ENCODE measurements around the gene LSP1. TPM values are rescaled to one million over a fixed set of nuclear protein-coding genes. Genes with fewer than 3 reads are reported as not detected.
A peak's percentile ranks its signal among the peaks of the same experiment; 100 is the strongest.
"Not testable (repeated sequence)": the region's sequence is repeated elsewhere in the genome, so short reads cannot be mapped to it uniquely, and the experiment has no call there.

LSP1 gene
- total RNA-seq, 4 donors from 2014 or later, result 73.7 to 105 (median 86.6) TPM

GRCh38 chr11:1938343-1939005 is 85.6 kb downstream of the LSP1 start:
- no peak overlapping the region for H3K4me3 ChIP-seq (ENCODE audit: low read depth, poor library complexity, severe bottlenecking)
- WGBS, 2 donors, result 78 to 88% methylated on average over 20 to 22 of the region's 27 CpGs
- no peak for TF ChIP-seq CTCF (IDR thresholded peaks at IDR 0.05)
- no peak for TF ChIP-seq POLR2A (IDR thresholded peaks at IDR 0.05)
- peak in 1 of 2 donors; percentile 81 for DNase-seq (ENCODE audit: low spot score in 2 of 2)
- intact Hi-C loops (cut with DNase I; ENCODE audit: low total_unique reads), result loop anchor here (1.0 kb wide), 2 partner anchors 24 to 44 kb away; no protein-coding TSS in a partner anchor

GRCh38 chr11:1939006-1939625 is 86.2 kb downstream of the LSP1 start:
- H3K4me3 ChIP-seq (ENCODE audit: low read depth, poor library complexity, severe bottlenecking), result no peak overlapping the region
- TF ChIP-seq CTCF (IDR thresholded peaks at IDR 0.05), result no peak
- peak in 1 of 2 donors; percentile 68 for DNase-seq (ENCODE audit: low spot score in 2 of 2)
- 15 to 18% methylated on average over 21 to 23 of the region's 23 CpGs for WGBS, 2 donors
- intact Hi-C loops (cut with DNase I; ENCODE audit: low total_unique reads), result loop anchor here (1.0 kb wide), 2 partner anchors 25 to 45 kb away; no protein-coding TSS in a partner anchor

GRCh38 chr11:1939788-1940187 is 86.9 kb downstream of the LSP1 start:
- peak in 1 of 2 donors; percentile 37 for DNase-seq (ENCODE audit: low spot score in 2 of 2)
- 89 to 100% methylated on average over 1 of the region's 1 CpG for WGBS, 2 donors
- not testable (repeated sequence) for H3K4me3 ChIP-seq (ENCODE audit: low read depth, poor library complexity, severe bottlenecking)
- intact Hi-C loops (cut with DNase I; ENCODE audit: low total_unique reads), result loop anchor here (1.0 kb wide), 2 partner anchors 25 to 45 kb away; no protein-coding TSS in a partner anchor

Small RNA genes within 50 kb of the gene (microRNA-seq; reads per million reads assigned to microRNA genes)
- 0 reads per million in 2 donors for gene MIR4298 (ENCODE audit: borderline number of aligned reads in 1 of 2, borderline replicate concordance in 2 of 2)
- gene MIR7847 (ENCODE audit: borderline number of aligned reads in 1 of 2, borderline replicate concordance in 2 of 2), result 0 reads per million in 2 donors

Other genes with a start within 250 kb of the LSP1 start
- 10 to 100 TPM in 1 of 4 donors, not detected in 3; 16.2 TPM for gene KRTAP5-3, start 244.6 kb upstream of the LSP1 start, total RNA-seq
- 1 to 10 TPM in 1 of 4 donors, not detected in 3; 7.9 TPM for gene KRTAP5-4, start 230.9 kb upstream of the LSP1 start, total RNA-seq
- gene KRTAP5-5, start 223.3 kb upstream of the LSP1 start, total RNA-seq, result 1 to 10 TPM in 1 of 4 donors, not detected in 3; 2.5 TPM
- 1 to 10 TPM in 1 of 4 donors, not detected in 3; 6.7 TPM for gene KRTAP5-6, start 155.9 kb upstream of the LSP1 start, total RNA-seq
- gene IFITM10, start 102.5 kb upstream of the LSP1 start, total RNA-seq, result 10 to 100 TPM in 1 of 4 donors, 1 to 10 TPM in 3; 2.5 to 13.7 (median 6.3) TPM
- 100 to 1,000 TPM; 573 to 913 (median 707) TPM for gene CTSD, start 89.2 kb upstream of the LSP1 start, total RNA-seq
- gene SYT8, start 18.1 kb upstream of the LSP1 start, total RNA-seq, result 100 to 1,000 TPM in 3 of 4 donors, 10 to 100 TPM in 1; 74.1 to 177 (median 106) TPM
- 10 to 100 TPM; 10.7 to 17.7 (median 15.8) TPM for gene TNNI2, start 14.1 kb upstream of the LSP1 start, total RNA-seq
- not detected for gene PRR33, start 38.8 kb downstream of the LSP1 start, total RNA-seq
- gene TNNT3, start 66.6 kb downstream of the LSP1 start, total RNA-seq, result 1 to 10 TPM; 1.2 to 6.6 (median 4.1) TPM
- gene MRPL23, start 94.2 kb downstream of the LSP1 start, total RNA-seq, result 100 to 1,000 TPM; 169 to 227 (median 216) TPM
- gene H19, start 144.8 kb downstream of the LSP1 start, total RNA-seq, result 10 to 100 TPM; 17.3 to 64.3 (median 37.4) TPM